ENCODE measurements around the gene TTLL9. TPM values are rescaled to one million over a fixed set of nuclear protein-coding genes. Genes with fewer than 3 reads are reported as not detected.
A peak's percentile ranks its signal among the peaks of the same experiment; 100 is the strongest.

Gene TTLL9
- total RNA-seq, 1 donor from 2014 or later = 0.24 TPM

DNA sequence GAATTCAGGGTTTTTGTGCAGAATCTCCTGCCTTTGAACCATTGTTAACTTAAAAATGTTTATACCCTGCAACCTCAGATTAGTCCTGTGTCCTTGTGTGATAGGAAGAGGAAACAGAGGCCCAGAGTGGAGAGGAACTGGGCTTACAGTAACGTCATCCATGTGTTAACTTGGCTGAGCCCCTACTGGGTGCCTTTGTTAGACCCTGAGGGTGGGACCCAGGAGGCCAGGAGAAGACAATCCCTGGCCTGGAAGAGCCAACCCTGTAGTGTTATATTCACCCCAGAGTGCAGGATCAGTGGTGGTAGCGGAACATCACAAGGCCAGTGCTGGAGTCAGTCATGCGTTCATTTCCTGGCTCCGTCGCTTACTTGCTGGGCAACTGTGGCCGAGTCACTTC is 40.7 kb upstream of the TTLL9 start:
- DNase-seq (ENCODE audit: extremely low spot score, unreplicated experiment) = no peak
- TF ChIP-seq, protein P1, sequence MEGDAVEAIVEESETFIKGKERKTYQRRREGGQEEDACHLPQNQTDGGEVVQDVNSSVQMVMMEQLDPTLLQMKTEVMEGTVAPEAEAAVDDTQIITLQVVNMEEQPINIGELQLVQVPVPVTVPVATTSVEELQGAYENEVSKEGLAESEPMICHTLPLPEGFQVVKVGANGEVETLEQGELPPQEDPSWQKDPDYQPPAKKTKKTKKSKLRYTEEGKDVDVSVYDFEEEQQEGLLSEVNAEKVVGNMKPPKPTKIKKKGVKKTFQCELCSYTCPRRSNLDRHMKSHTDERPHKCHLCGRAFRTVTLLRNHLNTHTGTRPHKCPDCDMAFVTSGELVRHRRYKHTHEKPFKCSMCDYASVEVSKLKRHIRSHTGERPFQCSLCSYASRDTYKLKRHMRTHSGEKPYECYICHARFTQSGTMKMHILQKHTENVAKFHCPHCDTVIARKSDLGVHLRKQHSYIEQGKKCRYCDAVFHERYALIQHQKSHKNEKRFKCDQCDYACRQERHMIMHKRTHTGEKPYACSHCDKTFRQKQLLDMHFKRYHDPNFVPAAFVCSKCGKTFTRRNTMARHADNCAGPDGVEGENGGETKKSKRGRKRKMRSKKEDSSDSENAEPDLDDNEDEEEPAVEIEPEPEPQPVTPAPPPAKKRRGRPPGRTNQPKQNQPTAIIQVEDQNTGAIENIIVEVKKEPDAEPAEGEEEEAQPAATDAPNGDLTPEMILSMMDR (IDR thresholded peaks at IDR 0.05) = no peak
- Mint-ChIP-seq H3K9me3 (ENCODE audit: unreplicated experiment) (no peaks in the 10 kb centered on the region), H3K27ac (ENCODE audit: unreplicated experiment) (no peak overlapping the region), H3K4me3 (ENCODE audit: unreplicated experiment) (no peak overlapping the region), H3K4me1 (ENCODE audit: unreplicated experiment) (peaks cover 3% of the 10 kb centered on the region), H3K27me3 (ENCODE audit: unreplicated experiment) (no peaks in the 10 kb centered on the region), H3K36me3 (ENCODE audit: unreplicated experiment) (no peaks in the 10 kb centered on the region)

GRCh38 chr20:31830406-31830981 is 39.9 kb upstream of the TTLL9 start:
- TF ChIP-seq, protein P1 (IDR thresholded peaks at IDR 0.05) = no peak
- no peak overlapping the region for H3K4me3 Mint-ChIP-seq (ENCODE audit: unreplicated experiment)
- no peaks in the 10 kb centered on the region for H3K9me3 Mint-ChIP-seq (ENCODE audit: unreplicated experiment)
- H3K27me3 Mint-ChIP-seq (ENCODE audit: unreplicated experiment) = no peaks in the 10 kb centered on the region
- peaks cover 3% of the 10 kb centered on the region for H3K4me1 Mint-ChIP-seq (ENCODE audit: unreplicated experiment)
- no peak for DNase-seq (ENCODE audit: extremely low spot score, unreplicated experiment)
- no peaks in the 10 kb centered on the region for H3K36me3 Mint-ChIP-seq (ENCODE audit: unreplicated experiment)
- no peak overlapping the region for H3K27ac Mint-ChIP-seq (ENCODE audit: unreplicated experiment)

- H3K9me3 Mint-ChIP-seq (ENCODE audit: unreplicated experiment) = no peaks in the 10 kb centered on the region
- H3K4me1 Mint-ChIP-seq (ENCODE audit: unreplicated experiment) = peaks cover 3% of the 10 kb centered on the region
- no peak overlapping the region for H3K27ac Mint-ChIP-seq (ENCODE audit: unreplicated experiment)
- no peaks in the 10 kb centered on the region for H3K27me3 Mint-ChIP-seq (ENCODE audit: unreplicated experiment)
- no peak overlapping the region for H3K4me3 Mint-ChIP-seq (ENCODE audit: unreplicated experiment)
- H3K36me3 Mint-ChIP-seq (ENCODE audit: unreplicated experiment) = no peaks in the 10 kb centered on the region
- DNase-seq (ENCODE audit: extremely low spot score, unreplicated experiment) = no peak
- TF ChIP-seq, protein P1 (IDR thresholded peaks at IDR 0.05) = no peak
Observed at GRCh38 chr20:31831211-31831610, 39.2 kb upstream of the TTLL9 start.

DNA sequence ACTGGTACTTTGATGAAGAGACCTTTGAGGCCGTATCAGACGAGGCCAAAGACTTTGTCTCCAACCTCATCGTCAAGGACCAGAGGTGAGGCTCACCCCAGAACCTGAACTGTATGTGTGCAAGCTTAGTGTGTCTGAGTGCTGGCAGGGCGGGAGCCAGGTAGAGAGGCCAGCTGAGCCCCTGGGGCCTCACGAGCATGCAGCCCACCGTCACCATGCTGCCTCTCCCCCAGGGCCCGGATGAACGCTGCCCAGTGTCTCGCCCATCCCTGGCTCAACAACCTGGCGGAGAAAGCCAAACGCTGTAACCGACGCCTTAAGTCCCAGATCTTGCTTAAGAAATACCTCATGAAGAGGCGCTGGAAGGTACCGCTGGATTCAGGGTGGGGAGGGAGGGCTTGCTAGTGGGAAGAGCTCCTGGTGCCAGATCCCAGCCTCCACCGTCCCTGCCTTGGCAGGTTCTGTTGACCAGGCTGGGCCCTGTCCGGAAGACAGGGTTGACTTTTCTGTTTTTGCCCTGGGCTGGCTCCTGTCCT is 38.6 kb upstream of the TTLL9 start:
- no peak overlapping the region for H3K27ac Mint-ChIP-seq (ENCODE audit: unreplicated experiment)
- no peaks in the 10 kb centered on the region for H3K9me3 Mint-ChIP-seq (ENCODE audit: unreplicated experiment)
- DNase-seq (ENCODE audit: extremely low spot score, unreplicated experiment) = no peak
- H3K36me3 Mint-ChIP-seq (ENCODE audit: unreplicated experiment) = no peaks in the 10 kb centered on the region
- H3K27me3 Mint-ChIP-seq (ENCODE audit: unreplicated experiment) = no peaks in the 10 kb centered on the region
- peaks cover 3% of the 10 kb centered on the region for H3K4me1 Mint-ChIP-seq (ENCODE audit: unreplicated experiment)
- H3K4me3 Mint-ChIP-seq (ENCODE audit: unreplicated experiment) = no peak overlapping the region
- TF ChIP-seq, protein P1 (IDR thresholded peaks at IDR 0.05) = no peak

- DNase-seq (ENCODE audit: extremely low spot score, unreplicated experiment) = no peak
- Mint-ChIP-seq H3K27ac (ENCODE audit: unreplicated experiment) (no peak overlapping the region), H3K4me3 (ENCODE audit: unreplicated experiment) (no peak overlapping the region), H3K27me3 (ENCODE audit: unreplicated experiment) (no peaks in the 10 kb centered on the region), H3K36me3 (ENCODE audit: unreplicated experiment) (no peaks in the 10 kb centered on the region), H3K9me3 (ENCODE audit: unreplicated experiment) (no peaks in the 10 kb centered on the region), H3K4me1 (ENCODE audit: unreplicated experiment) (peaks cover 3% of the 10 kb centered on the region)
- TF ChIP-seq, protein P1 (IDR thresholded peaks at IDR 0.05) = peak; percentile 85
Observed at GRCh38 chr20:31833130-31833930, 37.1 kb upstream of the TTLL9 start.
